ENCODE results near the gene YIPF5. TPM values are rescaled to one million over a fixed set of nuclear protein-coding genes. Genes with fewer than 3 reads are reported as not detected.

YIPF5 gene
- total RNA-seq, 1 experiment from 2014 or later, result 59.2 TPM

GRCh38 chr5:144189800-144190429, 19.5 kb upstream of the YIPF5 start:
- ChIA-PET CTCF (no interaction called here), POLR2A (no interaction called here)
- no peak overlapping the region for H3K4me3 Mint-ChIP-seq (ENCODE audit: unreplicated experiment)
- DNase-seq, result no peak
- no peak overlapping the region for H3K4me3 ChIP-seq (ENCODE audit: low read depth, low read length)
- H3K9me3 Mint-ChIP-seq (ENCODE audit: unreplicated experiment), result no peaks in the 10 kb centered on the region
- no peak overlapping the region for H3K27ac Mint-ChIP-seq (ENCODE audit: unreplicated experiment)
- H3K27me3 Mint-ChIP-seq (ENCODE audit: insufficient read depth, unreplicated experiment), result peaks cover 3% of the 10 kb centered on the region
- H3K36me3 ChIP-seq (ENCODE audit: control insufficient read depth, insufficient read depth, low read length), result no peaks in the 10 kb centered on the region
- no TSS peak for BruUV-seq (replicated peaks)
- H3K4me1 ChIP-seq, result 0 out of 2 replicates have a peak, but pooled peaks cover 5% of the 10 kb centered on the region
- H3K27me3 ChIP-seq (replicated peaks; ENCODE audit: control insufficient read depth, insufficient read depth, low read length), result no peaks in the 10 kb centered on the region
- peaks cover 6% of the 10 kb centered on the region for H3K4me1 Mint-ChIP-seq (ENCODE audit: low read depth, unreplicated experiment)
- TF ChIP-seq CTCF (IDR thresholded peaks at IDR 0.05; ENCODE audit: insufficient read depth in 1 of 2, low read depth in 1 of 2, low read length in 1 of 2, severe bottlenecking in 1 of 2, unreplicated experiment in 1 of 2), result no peak
- H3K36me3 Mint-ChIP-seq (ENCODE audit: insufficient read depth, unreplicated experiment), result no peaks in the 10 kb centered on the region
- intact Hi-C loops (cut with micrococcal nuclease; ENCODE audit: unreplicated experiment), result no loop called here
- no peaks in the 10 kb centered on the region for H3K9me3 ChIP-seq

- CTCF ChIA-PET, result no interaction called here
These were observed 17.3 kb upstream of the YIPF5 start for GRCh38 chr5:144187699-144188294.

GRCh38 chr5:144183254-144183889, 12.9 kb upstream of the YIPF5 start:
- Mint-ChIP-seq H3K27me3 (ENCODE audit: insufficient read depth, unreplicated experiment) (no peaks in the 10 kb centered on the region), H3K27ac (ENCODE audit: unreplicated experiment) (no peak overlapping the region), H3K4me3 (ENCODE audit: unreplicated experiment) (no peak overlapping the region), H3K9me3 (ENCODE audit: unreplicated experiment) (no peaks in the 10 kb centered on the region), H3K36me3 (ENCODE audit: insufficient read depth, unreplicated experiment) (no peaks in the 10 kb centered on the region), H3K4me1 (ENCODE audit: low read depth, unreplicated experiment) (no peaks in the 10 kb centered on the region)
- intact Hi-C loops (cut with micrococcal nuclease; ENCODE audit: unreplicated experiment), result no loop called here
- no peak overlapping the region for H3K4me3 ChIP-seq (ENCODE audit: low read depth, low read length)
- BruUV-seq (replicated peaks), result no TSS peak
- TF ChIP-seq CTCF (IDR thresholded peaks at IDR 0.05; ENCODE audit: insufficient read depth in 1 of 2, low read depth in 1 of 2, low read length in 1 of 2, severe bottlenecking in 1 of 2, unreplicated experiment in 1 of 2), result peak; percentile 55 to 71
- H3K27me3 ChIP-seq (replicated peaks; ENCODE audit: control insufficient read depth, insufficient read depth, low read length), result no peaks in the 10 kb centered on the region
- CTCF ChIA-PET, result no interaction called here
- POLR2A ChIA-PET, result no interaction called here
- H3K36me3 ChIP-seq (ENCODE audit: control insufficient read depth, insufficient read depth, low read length), result no peaks in the 10 kb centered on the region
- H3K9me3 ChIP-seq, result no peaks in the 10 kb centered on the region
- H3K4me1 ChIP-seq, result no peaks in the 10 kb centered on the region
- DNase-seq, result peak in 1 of 2 experiments; percentile 10

More at GRCh38 chr5:144187699-144188294, 17.3 kb upstream of the YIPF5 start:
- POLR2A ChIA-PET, result no interaction called here
- no TSS peak for BruUV-seq (replicated peaks)
- no peak overlapping the region for H3K4me3 Mint-ChIP-seq (ENCODE audit: unreplicated experiment)
- no peak overlapping the region for H3K4me3 ChIP-seq (ENCODE audit: low read depth, low read length)
- H3K4me1 ChIP-seq, result 0 out of 2 replicates have a peak, but pooled peaks cover 5% of the 10 kb centered on the region
- H3K27me3 ChIP-seq (replicated peaks; ENCODE audit: control insufficient read depth, insufficient read depth, low read length), result no peaks in the 10 kb centered on the region
- H3K27ac Mint-ChIP-seq (ENCODE audit: unreplicated experiment), result no peak overlapping the region
- intact Hi-C loops (cut with micrococcal nuclease; ENCODE audit: unreplicated experiment), result no loop called here
- no peaks in the 10 kb centered on the region for H3K36me3 ChIP-seq (ENCODE audit: control insufficient read depth, insufficient read depth, low read length)
- no peak for TF ChIP-seq CTCF (IDR thresholded peaks at IDR 0.05; ENCODE audit: insufficient read depth in 1 of 2, low read depth in 1 of 2, low read length in 1 of 2, severe bottlenecking in 1 of 2, unreplicated experiment in 1 of 2)
- H3K27me3 Mint-ChIP-seq (ENCODE audit: insufficient read depth, unreplicated experiment), result peaks cover 3% of the 10 kb centered on the region
- H3K4me1 Mint-ChIP-seq (ENCODE audit: low read depth, unreplicated experiment), result peaks cover 6% of the 10 kb centered on the region
- no peaks in the 10 kb centered on the region for H3K9me3 Mint-ChIP-seq (ENCODE audit: unreplicated experiment)
- no peak for DNase-seq
- no peaks in the 10 kb centered on the region for H3K36me3 Mint-ChIP-seq (ENCODE audit: insufficient read depth, unreplicated experiment)
- no peaks in the 10 kb centered on the region for H3K9me3 ChIP-seq
